Caco-2 (cell line): ENCODE data around the gene DLX4. TPM values are rescaled to one million over a fixed set of nuclear protein-coding genes. Genes with fewer than 3 reads are reported as not detected.

Experiments
- BruUV-seq: library from RNA; stranded (reverse); fragments of 400-500 nt; replicated peaks from 2 replicates; lab custom pipeline; 2021; lab: Mats Ljungman, UMichigan
- CTCF ChIA-PET: fragments of 300-600 bp; sonication (Branson Sonifier 250); formaldehyde crosslinking; loops from one replicate; lab custom pipeline; 2022; ENCODE audit warnings: antibody characterized with exemption; lab: Charles Lee
- POLR2A ChIA-PET: fragments of 300-600 bp; sonication (Branson Sonifier 250); formaldehyde crosslinking; loops from one replicate; lab custom pipeline; 2022; ENCODE audit warnings: antibody characterized with exemption; lab: Charles Lee
- DNase-seq, 2 experiments: peaks; one replicate each; pipeline versions ENCODE4 v3.0.0 to v3.0.0-alpha.2; 2020 to 2022
- H3K27me3 ChIP-seq: replicated peaks from 2 replicates; pipeline ENCODE4 v1.6.0; 2011; ENCODE audit warnings: low read length; ENCODE audit not compliant: control insufficient read depth, insufficient read depth
- H3K36me3 ChIP-seq: 2 replicates; pipeline ENCODE4 v1.5.1; 2011; ENCODE audit warnings: low read length; ENCODE audit not compliant: control insufficient read depth, insufficient read depth
- H3K4me1 ChIP-seq: fragments of 250-450 bp; sonication (Bioruptor Pico); 2 replicates; pipeline ENCODE4 v1.5.1; 2020; ENCODE audit warnings: mild to moderate bottlenecking
- H3K4me3 ChIP-seq: 2 replicates; pipeline ENCODE4 v1.5.1; 2011; ENCODE audit warnings: low read depth, mild to moderate bottlenecking, control low read depth, low read length
- H3K9me3 ChIP-seq: fragments of 250-450 bp; sonication (Bioruptor Pico); 2 replicates; pipeline ENCODE4 v1.5.1; 2020; ENCODE audit warnings: mild to moderate bottlenecking, moderate library complexity
- H3K27ac Mint-ChIP-seq: one replicate; pipeline ENCODE4 v1.8.0; 2022; ENCODE audit warnings: mixed read lengths; ENCODE audit not compliant: unreplicated experiment
- H3K27me3 Mint-ChIP-seq: one replicate; pipeline ENCODE4 v1.8.0; 2022; ENCODE audit warnings: mixed read lengths; ENCODE audit not compliant: insufficient read depth, unreplicated experiment
- H3K36me3 Mint-ChIP-seq: one replicate; pipeline ENCODE4 v1.8.0; 2022; ENCODE audit warnings: mild to moderate bottlenecking, mixed read lengths; ENCODE audit not compliant: insufficient read depth, unreplicated experiment
- H3K4me1 Mint-ChIP-seq: one replicate; pipeline ENCODE4 v1.8.0; 2022; ENCODE audit warnings: low read depth, mixed read lengths; ENCODE audit not compliant: unreplicated experiment
- H3K4me3 Mint-ChIP-seq: one replicate; pipeline ENCODE4 v1.8.0; 2022; ENCODE audit warnings: mild to moderate bottlenecking, moderate library complexity, mixed read lengths; ENCODE audit not compliant: unreplicated experiment
- H3K9me3 Mint-ChIP-seq: one replicate; pipeline ENCODE4 v1.8.0; 2022; ENCODE audit warnings: mixed read lengths; ENCODE audit not compliant: unreplicated experiment
- intact Hi-C: fragments of 100-400 bp; cut with micrococcal nuclease; formaldehyde crosslinking; loops from one replicate; pipeline ENCODE4 v1.10.0; 2022; ENCODE audit not compliant: unreplicated experiment
- total RNA-seq: library from RNA; stranded (reverse); gene quantifications from 2 replicates; pipeline ENCODE4 v1.2.3, GENCODE V29; 2022
- TF ChIP-seq, protein P1 (sequence below), 2 experiments: fragments of 200-600 bp in 1 of 2; IDR thresholded peaks; 1 replicate in 1 of 2; 2 replicates in 1 of 2; pipeline versions ENCODE4 v1.5.1 to v1.8.0; 2011 to 2022; ENCODE audit warnings: antibody characterized with exemption in 1 of 2, control low read depth in 1 of 2, inconsistent platforms in 1 of 2, low read depth in 1 of 2, low read length in 1 of 2, mild to moderate bottlenecking in 1 of 2, moderate library complexity in 1 of 2; ENCODE audit not compliant: insufficient read depth in 1 of 2, severe bottlenecking in 1 of 2, unreplicated experiment in 1 of 2

The DLX4 gene
- total RNA-seq, 1 experiment from 2014 or later = 27.0 TPM

DNA sequence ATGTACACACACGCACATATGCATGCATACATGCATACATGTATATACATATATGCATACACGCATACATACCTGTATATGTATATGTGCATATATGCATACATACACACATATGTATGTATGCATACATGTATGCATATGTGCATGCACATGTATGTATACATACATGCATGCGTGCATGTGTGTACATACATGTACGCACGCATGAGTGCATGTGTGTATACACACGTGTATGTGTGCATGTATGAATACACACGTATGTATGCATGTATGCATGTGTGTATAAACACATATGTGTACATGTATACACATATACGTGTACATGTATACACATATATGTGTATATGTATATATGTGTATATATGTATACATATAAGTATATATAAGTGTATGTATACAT is 54.5 kb downstream of the DLX4 start:
- Histone ChIP-seq H3K4me3 (no peak overlapping the region), H3K9me3 (no peaks in the 10 kb centered on the region), H3K36me3 (no peaks in the 10 kb centered on the region), H3K27me3 (no peaks in the 10 kb centered on the region), H3K4me1 (no peaks in the 10 kb centered on the region)
- Mint-ChIP-seq H3K4me1 (peaks cover 3% of the 10 kb centered on the region), H3K27me3 (no peaks in the 10 kb centered on the region), H3K36me3 (no peaks in the 10 kb centered on the region), H3K9me3 (no peaks in the 10 kb centered on the region), H3K27ac (no peak overlapping the region), H3K4me3 (no peak overlapping the region)
- DNase-seq = no peak
- ChIA-PET POLR2A (no interaction called here), CTCF (no interaction called here)
- no TSS peak for BruUV-seq
- TF ChIP-seq, protein P1, sequence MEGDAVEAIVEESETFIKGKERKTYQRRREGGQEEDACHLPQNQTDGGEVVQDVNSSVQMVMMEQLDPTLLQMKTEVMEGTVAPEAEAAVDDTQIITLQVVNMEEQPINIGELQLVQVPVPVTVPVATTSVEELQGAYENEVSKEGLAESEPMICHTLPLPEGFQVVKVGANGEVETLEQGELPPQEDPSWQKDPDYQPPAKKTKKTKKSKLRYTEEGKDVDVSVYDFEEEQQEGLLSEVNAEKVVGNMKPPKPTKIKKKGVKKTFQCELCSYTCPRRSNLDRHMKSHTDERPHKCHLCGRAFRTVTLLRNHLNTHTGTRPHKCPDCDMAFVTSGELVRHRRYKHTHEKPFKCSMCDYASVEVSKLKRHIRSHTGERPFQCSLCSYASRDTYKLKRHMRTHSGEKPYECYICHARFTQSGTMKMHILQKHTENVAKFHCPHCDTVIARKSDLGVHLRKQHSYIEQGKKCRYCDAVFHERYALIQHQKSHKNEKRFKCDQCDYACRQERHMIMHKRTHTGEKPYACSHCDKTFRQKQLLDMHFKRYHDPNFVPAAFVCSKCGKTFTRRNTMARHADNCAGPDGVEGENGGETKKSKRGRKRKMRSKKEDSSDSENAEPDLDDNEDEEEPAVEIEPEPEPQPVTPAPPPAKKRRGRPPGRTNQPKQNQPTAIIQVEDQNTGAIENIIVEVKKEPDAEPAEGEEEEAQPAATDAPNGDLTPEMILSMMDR (IDR thresholded peaks at IDR 0.05; ENCODE audit: insufficient read depth in 1 of 2, low read depth in 1 of 2, low read length in 1 of 2, severe bottlenecking in 1 of 2, unreplicated experiment in 1 of 2) = no peak
- intact Hi-C loops = no loop called here

Other genes with a start within 250 kb of the DLX4 start
- gene FAM117A, start 205.1 kb upstream of the DLX4 start, total RNA-seq = 36.8 and 41.5 TPM in 2 replicates
- gene KAT7, start 180.5 kb upstream of the DLX4 start, total RNA-seq = 131 and 137 TPM in 2 replicates
- 10.8 and 17.1 TPM in 2 replicates for gene TAC4, start 121.1 kb upstream of the DLX4 start, total RNA-seq
- 3.9 and 4.9 TPM in 2 replicates for gene DLX3, start 26.0 kb downstream of the DLX4 start, total RNA-seq
- gene ITGA3, start 86.9 kb downstream of the DLX4 start, total RNA-seq = 10.4 and 14.7 TPM in 2 replicates
- gene PDK2, start 126.2 kb downstream of the DLX4 start, total RNA-seq = 10.5 and 15.2 TPM in 2 replicates
- 2.2 and 3.4 TPM in 2 replicates for gene SAMD14, start 161.0 kb downstream of the DLX4 start, total RNA-seq
- gene PPP1R9B, start 181.5 kb downstream of the DLX4 start, total RNA-seq = 74.8 and 76.2 TPM in 2 replicates
- not detected in 2 replicates for gene SGCA, start 196.8 kb downstream of the DLX4 start, total RNA-seq
- 23.4 and 27.3 TPM in 2 replicates for gene COL1A1, start 232.4 kb downstream of the DLX4 start, total RNA-seq